Fibroblast of lung (primary cell): ENCODE measurements around the gene LSM7. TPM values are rescaled to one million over a fixed set of nuclear protein-coding genes. Genes with fewer than 3 reads are reported as not detected.

Experiments
- DNase-seq, 2 donors: peaks; one replicate each; pipeline versions ENCODE4 v3.0.0 to v3.0.0-alpha.2; 2010; ENCODE audit warnings: low read depth in 2 of 2
- H2AFZ ChIP-seq: 2 replicates; pipeline ENCODE4 v1.5.1; 2012; ENCODE audit warnings: low read length, control low read depth, inconsistent platforms
- H3K27ac ChIP-seq: 2 replicates; pipeline ENCODE4 v1.5.1; 2011; ENCODE audit warnings: low read length, control low read depth; ENCODE audit not compliant: insufficient read depth
- H3K27me3 ChIP-seq: 2 replicates; pipeline ENCODE4 v1.5.1; 2011; ENCODE audit warnings: mild to moderate bottlenecking, low read length; ENCODE audit not compliant: control insufficient read depth, insufficient read depth
- H3K36me3 ChIP-seq: 2 replicates; pipeline ENCODE4 v1.5.1; 2011; ENCODE audit warnings: low read length; ENCODE audit not compliant: control insufficient read depth, insufficient read depth
- H3K4me1 ChIP-seq: 2 replicates; pipeline ENCODE4 v1.5.1; 2011; ENCODE audit warnings: low read length; ENCODE audit not compliant: control insufficient read depth, insufficient read depth; ENCODE audit errors: extremely low read depth
- H3K4me2 ChIP-seq: 2 replicates; pipeline ENCODE4 v1.5.1; 2011; ENCODE audit warnings: low read length, control low read depth; ENCODE audit not compliant: insufficient read depth; ENCODE audit errors: extremely low read depth
- H3K4me3 ChIP-seq, 4 experiments: fragments of 200-600 bp in 1 of 4; sonication (generic) in 1 of 4; replicated peaks in 1 of 4; 2 replicates each; pipeline ENCODE4 v1.5.1; 2011 to 2016; ENCODE audit warnings: low read length in 4 of 4, low read depth in 3 of 4, mild to moderate bottlenecking in 3 of 4, control low read depth in 2 of 4, inconsistent platforms in 1 of 4, mixed read lengths in 1 of 4; ENCODE audit not compliant: insufficient read depth in 1 of 4; ENCODE audit errors: control extremely low read depth in 1 of 4
- H3K79me2 ChIP-seq: 2 replicates; pipeline ENCODE4 v1.5.1; 2012; ENCODE audit warnings: mild to moderate bottlenecking, low read length, inconsistent platforms; ENCODE audit not compliant: control insufficient read depth, insufficient read depth
- H3K9ac ChIP-seq: 2 replicates; pipeline ENCODE4 v1.5.1; 2011; ENCODE audit warnings: mild to moderate bottlenecking, low read length, control low read depth; ENCODE audit not compliant: insufficient read depth
- H3K9me3 ChIP-seq: 2 replicates; pipeline ENCODE4 v1.5.1; 2012; ENCODE audit warnings: low read depth, low read length; ENCODE audit not compliant: control insufficient read depth, insufficient read depth
- H4K20me1 ChIP-seq: 2 replicates; pipeline ENCODE4 v1.5.1; 2011; ENCODE audit warnings: low read length; ENCODE audit not compliant: control insufficient read depth, insufficient read depth; ENCODE audit errors: extremely low read depth
- EZH2 ChIP-seq: IDR thresholded peaks from 2 replicates; pipeline ENCODE4 v1.5.1; 2012; ENCODE audit warnings: low read length, control low read depth, mild to moderate bottlenecking; ENCODE audit errors: missing control alignments
- polyA plus RNA-seq, 2 donors: library from polyadenylated mRNA; depleted of rRNA in 1 of 2; stranded (reverse) in 1 of 2; unstranded in 1 of 2; fragments of >200 nt; gene quantifications; 2 replicates each; pipeline ENCODE4 v1.2.1, GENCODE V29; 2011 to 2012; ENCODE audit warnings: missing spikeins in 1 of 2
- total RNA-seq: library from RNA; depleted of rRNA; stranded (reverse); fragments of >200 nt; gene quantifications from 2 replicates; pipeline ENCODE4 v1.2.1, GENCODE V29; 2014
- TF ChIP-seq, protein P1 (sequence below), 2 donors: IDR thresholded peaks in 1 of 2; conservative IDR thresholded peaks in 1 of 2; 1 replicate in 1 of 2; 2 replicates in 1 of 2; pipeline ENCODE4 v1.5.1; 2011 to 2012; ENCODE audit warnings: low read length in 2 of 2, control low read depth in 1 of 2, inconsistent platforms in 1 of 2, low read depth in 1 of 2, mild to moderate bottlenecking in 1 of 2

Gene LSM7
- total and polyA plus RNA-seq, 2 donors (not counting 1 experiment from before 2014, with no cell fraction given), result 43.1 to 182 TPM

DNA sequence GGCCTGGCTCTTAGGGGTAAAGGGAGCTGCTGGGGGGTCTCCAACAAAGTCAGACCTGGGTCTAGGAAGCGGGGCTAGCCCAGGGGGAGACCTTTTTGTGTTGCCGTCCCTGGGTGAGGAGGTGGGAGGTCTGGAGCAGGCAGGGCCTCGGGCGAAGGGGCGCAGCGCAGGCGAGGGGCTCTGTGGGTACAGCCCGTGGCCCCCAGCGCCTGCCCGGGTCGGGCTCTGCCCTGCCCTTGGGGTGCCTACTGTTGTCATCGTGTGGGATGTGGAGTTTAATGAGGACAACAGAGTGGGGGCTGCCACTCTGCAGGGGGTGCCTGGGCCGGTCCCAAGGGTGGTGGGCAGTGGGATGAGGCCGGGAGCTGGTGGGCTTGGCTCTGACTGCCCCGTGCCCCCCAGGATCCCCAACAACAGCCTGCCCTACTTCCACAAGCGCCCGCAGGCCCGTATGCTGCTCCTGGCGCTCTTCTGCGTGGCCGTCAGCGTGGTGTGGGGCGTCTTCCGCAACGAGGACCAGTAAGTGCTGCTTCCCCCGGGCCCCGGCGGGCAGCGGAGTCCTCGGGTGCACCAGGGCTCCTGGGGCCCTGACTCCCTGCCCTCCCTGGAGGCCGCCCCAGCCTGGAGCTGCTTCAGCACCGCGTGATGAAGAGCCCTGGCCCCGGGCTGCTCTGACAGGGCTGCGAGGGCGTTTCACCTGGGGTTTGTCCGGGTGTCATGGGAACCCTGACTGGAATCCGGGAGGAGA, 12.3 kb upstream of the LSM7 start:
- no peak overlapping the region for H3K4me2 ChIP-seq
- no peak overlapping the region for H3K4me3 ChIP-seq
- no peak overlapping the region for H3K27ac ChIP-seq
- no peaks in the 10 kb centered on the region for H4K20me1 ChIP-seq
- DNase-seq, result no peak
- H3K27me3 ChIP-seq, result no peaks in the 10 kb centered on the region
- no peaks in the 10 kb centered on the region for H3K4me1 ChIP-seq
- peaks cover 15% of the 10 kb centered on the region for H3K36me3 ChIP-seq
- peaks cover 9% of the 10 kb centered on the region for H3K79me2 ChIP-seq
- TF ChIP-seq, protein P1, sequence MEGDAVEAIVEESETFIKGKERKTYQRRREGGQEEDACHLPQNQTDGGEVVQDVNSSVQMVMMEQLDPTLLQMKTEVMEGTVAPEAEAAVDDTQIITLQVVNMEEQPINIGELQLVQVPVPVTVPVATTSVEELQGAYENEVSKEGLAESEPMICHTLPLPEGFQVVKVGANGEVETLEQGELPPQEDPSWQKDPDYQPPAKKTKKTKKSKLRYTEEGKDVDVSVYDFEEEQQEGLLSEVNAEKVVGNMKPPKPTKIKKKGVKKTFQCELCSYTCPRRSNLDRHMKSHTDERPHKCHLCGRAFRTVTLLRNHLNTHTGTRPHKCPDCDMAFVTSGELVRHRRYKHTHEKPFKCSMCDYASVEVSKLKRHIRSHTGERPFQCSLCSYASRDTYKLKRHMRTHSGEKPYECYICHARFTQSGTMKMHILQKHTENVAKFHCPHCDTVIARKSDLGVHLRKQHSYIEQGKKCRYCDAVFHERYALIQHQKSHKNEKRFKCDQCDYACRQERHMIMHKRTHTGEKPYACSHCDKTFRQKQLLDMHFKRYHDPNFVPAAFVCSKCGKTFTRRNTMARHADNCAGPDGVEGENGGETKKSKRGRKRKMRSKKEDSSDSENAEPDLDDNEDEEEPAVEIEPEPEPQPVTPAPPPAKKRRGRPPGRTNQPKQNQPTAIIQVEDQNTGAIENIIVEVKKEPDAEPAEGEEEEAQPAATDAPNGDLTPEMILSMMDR (conservative IDR thresholded peaks at IDR 0.05 in 1 of 2, IDR thresholded peaks at IDR 0.05 in 1 of 2; ENCODE audit: low read depth in 1 of 2, low read length in 2 of 2), result no peak
- TF ChIP-seq EZH2, result no peak
- no peaks in the 10 kb centered on the region for H3K9me3 ChIP-seq
- H3K9ac ChIP-seq, result no peak overlapping the region
- no peak overlapping the region for H2AFZ ChIP-seq

DNA sequence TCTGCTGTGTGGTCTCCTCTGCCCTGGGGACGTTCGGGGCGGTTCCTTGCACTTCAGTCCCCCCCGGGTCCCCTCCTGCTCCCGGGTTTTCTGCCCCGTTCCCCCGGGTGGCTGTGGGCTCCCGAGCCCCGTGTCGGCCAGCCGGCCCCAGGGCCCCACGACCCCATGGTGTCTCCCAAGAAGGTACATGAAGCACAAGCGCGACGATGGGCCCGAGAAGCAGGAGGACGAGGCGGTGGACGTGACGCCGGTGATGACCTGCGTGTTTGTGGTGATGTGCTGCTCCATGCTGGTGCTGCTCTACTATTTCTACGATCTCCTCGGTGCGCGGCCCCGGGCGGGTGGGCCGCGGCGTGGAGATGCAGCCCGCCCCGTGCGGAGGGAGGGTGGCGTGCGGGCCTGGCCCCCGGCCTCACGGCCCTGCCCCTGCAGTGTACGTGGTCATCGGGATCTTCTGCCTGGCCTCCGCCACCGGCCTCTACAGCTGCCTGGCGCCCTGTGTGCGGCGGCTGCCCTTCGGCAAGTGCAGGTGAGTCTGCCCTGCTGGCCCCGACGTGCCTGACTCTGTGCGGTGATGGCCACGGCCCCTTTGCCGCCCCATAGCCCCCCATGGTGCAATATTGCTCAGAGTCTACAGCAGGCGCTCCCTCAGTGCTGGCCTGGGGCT, 11.4 kb upstream of the LSM7 start:
- no peaks in the 10 kb centered on the region for H3K27me3 ChIP-seq
- TF ChIP-seq, protein P1 (conservative IDR thresholded peaks at IDR 0.05 in 1 of 2, IDR thresholded peaks at IDR 0.05 in 1 of 2; ENCODE audit: low read depth in 1 of 2, low read length in 2 of 2), result no peak
- no peak for TF ChIP-seq EZH2
- H3K4me2 ChIP-seq, result no peak overlapping the region
- no peak overlapping the region for H3K27ac ChIP-seq
- no peak overlapping the region for H3K9ac ChIP-seq
- no peaks in the 10 kb centered on the region for H3K4me1 ChIP-seq
- DNase-seq, result no peak
- no peaks in the 10 kb centered on the region for H4K20me1 ChIP-seq
- peaks cover 15% of the 10 kb centered on the region for H3K36me3 ChIP-seq
- H3K4me3 ChIP-seq, result no peak overlapping the region
- peaks cover 11% of the 10 kb centered on the region for H3K79me2 ChIP-seq
- H3K9me3 ChIP-seq, result no peaks in the 10 kb centered on the region
- H2AFZ ChIP-seq, result no peak overlapping the region

DNA sequence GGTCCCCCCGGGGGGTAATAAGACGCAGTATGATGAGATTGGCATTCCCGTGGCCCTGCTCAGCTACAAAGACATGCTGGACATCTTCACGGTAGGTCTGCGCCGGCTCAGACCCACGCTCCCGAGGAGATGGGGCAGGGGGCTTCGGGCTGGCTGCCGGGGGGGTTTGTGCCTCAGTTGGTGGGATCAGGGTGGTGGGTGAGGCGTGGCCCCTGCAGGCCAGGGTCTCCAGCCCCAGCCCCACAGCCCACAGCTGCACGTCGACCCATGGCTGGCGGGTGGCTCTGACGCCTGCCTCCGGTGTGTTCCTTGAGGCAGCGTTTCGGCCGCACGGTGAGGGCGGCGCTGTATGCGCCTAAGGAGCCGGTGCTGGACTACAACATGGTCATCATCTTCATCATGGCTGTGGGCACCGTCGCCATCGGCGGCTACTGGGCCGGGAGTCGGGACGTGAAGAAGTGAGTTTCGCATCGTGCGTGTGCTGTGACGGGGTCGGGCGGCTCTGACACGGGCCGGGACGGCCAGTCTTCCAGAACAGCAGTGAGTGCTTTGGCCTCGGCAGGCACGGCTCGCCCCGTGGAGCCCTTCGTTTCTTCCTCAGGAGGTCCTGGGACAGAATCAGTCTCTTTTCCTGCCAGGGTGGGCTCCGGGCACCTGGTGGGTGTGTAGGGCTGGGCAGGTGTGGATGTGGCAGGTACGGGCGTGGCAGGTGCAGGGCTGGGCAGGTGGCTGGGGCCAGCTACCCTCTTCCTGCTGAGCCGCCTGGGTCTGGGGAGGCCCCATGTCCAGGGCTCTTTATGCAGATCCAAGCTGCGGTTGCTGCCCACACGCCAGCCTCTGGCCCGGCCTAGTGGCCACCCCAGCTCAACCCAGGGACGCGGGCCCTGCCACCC, 10.6 kb upstream of the LSM7 start:
- Histone ChIP-seq H4K20me1 (no peaks in the 10 kb centered on the region), H3K27ac (no peak overlapping the region), H3K9me3 (no peaks in the 10 kb centered on the region), H3K79me2 (peaks cover 14% of the 10 kb centered on the region), H3K36me3 (peaks cover 13% of the 10 kb centered on the region), H2AFZ (no peak overlapping the region), H3K27me3 (no peaks in the 10 kb centered on the region), H3K9ac (no peak overlapping the region), H3K4me1 (no peaks in the 10 kb centered on the region), H3K4me2 (no peak overlapping the region), H3K4me3 (no peak overlapping the region)
- TF ChIP-seq, protein P1 (conservative IDR thresholded peaks at IDR 0.05 in 1 of 2, IDR thresholded peaks at IDR 0.05 in 1 of 2; ENCODE audit: low read depth in 1 of 2, low read length in 2 of 2), result no peak
- TF ChIP-seq EZH2, result no peak
- no peak for DNase-seq
